HG03565 (cell line): Measurements from ENCODE around the gene ABCC5.
"Not testable (repeated sequence)": the region's sequence is repeated elsewhere in the genome, so short reads cannot be mapped to it uniquely, and the experiment has no call there.

Experiments used
- ATAC-seq: cut with Tn5 transposase; IDR thresholded peaks from one replicate; pipeline ENCODE4 v1.9.1; 2021; ENCODE audit warnings: mild to moderate bottlenecking, moderate library complexity; ENCODE audit not compliant: unreplicated experiment

Gene ABCC5

DNA sequence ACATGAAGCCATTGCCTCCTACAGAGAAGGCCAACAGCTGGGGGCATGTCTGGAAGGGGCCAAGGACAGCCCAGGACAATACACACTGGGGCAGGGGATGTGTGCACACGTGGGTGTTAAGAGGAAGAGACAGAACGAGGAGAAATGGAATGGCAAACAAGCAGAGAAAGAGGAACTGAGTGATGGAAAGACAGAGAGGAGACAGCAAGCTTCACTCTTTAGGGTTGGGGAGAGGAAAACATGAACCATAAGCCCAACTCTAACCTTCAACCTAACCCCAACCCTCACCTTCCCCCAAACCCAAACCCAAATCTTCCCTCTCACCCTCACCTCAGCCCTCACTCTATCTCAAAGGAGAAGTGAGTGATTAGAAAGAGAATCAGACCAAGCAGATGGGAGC lies 121.1 kb downstream of the ABCC5 start:
- no peak for ATAC-seq

DNA sequence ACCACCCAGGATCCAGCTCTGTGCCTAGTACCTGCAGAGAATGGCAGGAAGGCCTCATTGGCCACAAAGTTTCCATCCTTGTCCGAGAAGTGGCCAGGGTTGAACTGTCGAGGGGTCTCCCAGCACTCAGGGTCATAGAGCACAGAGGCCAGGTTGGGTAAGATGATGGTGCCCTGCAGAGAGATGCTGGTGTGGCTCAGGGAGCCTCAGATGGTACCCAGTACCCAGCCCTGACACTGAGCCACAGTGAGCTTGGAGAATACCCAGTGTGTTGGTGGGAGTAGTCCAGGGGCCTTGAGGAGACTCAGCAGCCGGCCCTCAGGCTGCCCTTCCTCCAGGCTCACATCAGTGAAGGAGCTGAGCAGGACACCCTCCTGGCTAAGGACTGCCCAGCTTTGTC lies 121.5 kb downstream of the ABCC5 start:
- ATAC-seq = no peak

- ATAC-seq = no peak
These were observed 121.9 kb downstream of the ABCC5 start for GRCh38 chr3:183895774-183896173.

DNA sequence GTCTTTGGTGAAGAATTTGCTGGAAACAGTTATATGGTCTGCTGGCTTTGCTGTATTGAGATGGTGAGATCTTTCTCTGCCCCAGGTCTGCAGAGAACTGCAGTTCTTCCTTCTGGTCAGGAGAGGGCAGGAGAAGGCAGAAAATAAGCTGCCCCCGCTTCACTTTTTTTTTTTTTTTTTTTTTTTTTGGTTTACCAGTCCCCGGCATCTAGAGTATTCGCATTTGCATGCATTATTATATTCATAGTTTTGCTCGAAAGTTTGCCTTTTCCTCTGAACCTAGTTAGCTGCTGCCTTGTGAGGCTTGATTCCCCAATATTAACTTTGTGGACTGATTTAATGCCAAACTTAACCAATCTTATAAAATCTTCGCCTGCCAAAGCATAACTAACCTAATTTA lies 122.4 kb downstream of the ABCC5 start:
- ATAC-seq = no peak

DNA sequence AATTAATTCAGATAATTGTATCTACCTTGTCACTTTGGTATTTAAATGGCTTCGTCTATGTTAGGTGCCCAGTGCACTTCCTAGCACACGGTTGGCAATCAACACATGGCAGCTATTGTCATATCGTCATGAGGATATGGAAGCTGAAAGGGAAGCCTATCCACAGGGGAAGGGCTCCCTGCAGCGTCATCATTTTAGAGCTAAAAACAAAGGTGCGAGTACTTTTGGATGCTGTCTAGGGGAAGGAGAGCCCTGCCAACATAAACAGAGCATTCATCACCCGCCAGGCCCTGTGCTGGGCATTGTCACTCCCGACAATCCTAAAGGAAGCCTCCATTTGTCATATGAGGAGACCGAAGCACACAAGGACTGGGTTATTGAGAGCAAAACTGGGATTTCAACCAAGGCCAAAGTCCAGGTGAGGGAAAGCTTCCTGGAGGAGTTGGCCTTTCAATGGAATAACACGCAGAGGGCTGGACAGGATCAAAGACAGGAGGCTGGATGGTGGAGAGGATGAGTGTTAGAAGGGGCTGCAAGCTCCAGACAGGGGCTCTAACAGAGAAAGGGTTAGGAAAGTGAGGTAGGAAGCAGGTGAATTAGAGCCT lies 125.0 kb downstream of the ABCC5 start:
- ATAC-seq = no peak

- ATAC-seq = no peak
These were observed 131.9 kb downstream of the ABCC5 start for GRCh38 chr3:183885766-183886165.

- peak; percentile 96 for ATAC-seq
These were observed 133.0 kb downstream of the ABCC5 start, which contains the start of gene PARL for GRCh38 chr3:183884427-183885296. Gene PARL (minus strand): TSS chr3:183884880. CDS start chr3:183884846, 34 bp downstream.

DNA sequence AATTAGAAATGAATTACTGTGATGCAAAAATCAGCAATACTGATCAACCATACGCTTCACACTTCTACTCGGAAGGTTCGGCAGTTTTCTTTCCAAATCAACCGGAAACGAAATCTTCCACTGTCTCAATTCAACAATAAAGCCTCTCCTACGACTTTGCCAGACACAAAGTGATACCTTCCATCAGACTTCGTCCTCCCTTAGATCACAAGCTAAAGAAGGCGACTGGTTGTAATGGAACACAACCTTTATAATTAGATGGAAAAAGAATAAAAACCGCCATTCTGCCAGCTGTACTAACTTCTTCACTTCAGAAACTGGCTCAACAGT lies 133.6 kb downstream of the ABCC5 start:
- no peak for ATAC-seq

DNA sequence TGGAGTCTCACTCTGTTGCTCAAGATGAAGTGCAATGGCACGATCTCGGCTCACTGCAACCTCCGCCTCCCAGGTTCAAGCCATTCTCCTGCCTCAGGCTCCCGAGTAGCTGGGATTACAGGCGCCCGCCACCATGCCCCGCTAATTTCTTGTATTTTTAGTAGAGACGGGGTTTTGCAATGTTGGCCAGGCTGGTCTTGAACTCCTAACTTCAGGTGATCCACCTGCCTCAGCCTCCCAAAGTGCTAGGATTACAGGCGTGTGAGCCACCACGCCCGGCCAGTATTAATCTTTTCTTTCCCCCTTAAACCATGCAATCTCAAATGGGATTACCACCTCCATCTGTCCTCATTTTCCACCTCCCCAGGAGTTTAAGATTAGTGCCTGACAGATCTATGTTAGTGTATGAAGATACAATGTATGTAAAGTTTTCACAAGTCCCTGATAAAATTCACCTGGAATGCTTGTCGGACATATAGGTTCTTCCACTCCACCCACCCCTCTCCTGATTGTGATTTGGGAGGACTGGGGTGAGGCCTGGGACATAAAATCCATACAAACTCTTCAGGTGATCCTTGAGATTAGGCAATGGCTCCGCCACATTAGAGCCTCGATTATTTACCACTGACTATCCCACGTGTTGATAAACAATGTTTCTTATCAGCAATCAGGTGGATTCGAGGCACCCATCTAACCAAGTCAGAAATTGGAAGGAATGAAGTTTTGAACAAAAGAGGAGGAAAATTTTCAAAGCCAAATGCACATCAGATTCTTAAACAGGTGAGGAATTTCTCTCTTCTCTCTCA lies 134.2 kb downstream of the ABCC5 start:
- ATAC-seq = no peak

DNA sequence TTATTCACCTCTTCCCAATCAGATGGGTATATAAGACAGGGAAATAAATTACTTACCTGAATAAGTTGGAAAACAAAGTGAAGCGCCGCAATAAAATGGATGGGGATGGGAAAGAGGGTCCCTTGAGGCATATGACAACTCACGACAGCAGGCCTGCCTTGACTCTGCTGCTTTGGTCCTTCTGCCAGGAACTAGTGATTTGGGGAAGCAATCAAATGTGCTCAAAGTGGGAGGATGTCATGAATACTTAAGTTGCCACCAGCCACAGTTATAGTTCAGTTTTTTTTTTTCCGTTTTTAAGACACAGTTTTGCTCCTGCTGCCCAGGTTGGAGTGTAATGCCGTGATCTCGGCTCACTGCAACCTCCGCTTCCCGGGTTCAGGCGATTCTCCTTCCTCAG lies 137.6 kb downstream of the ABCC5 start:
- ATAC-seq = no peak

DNA sequence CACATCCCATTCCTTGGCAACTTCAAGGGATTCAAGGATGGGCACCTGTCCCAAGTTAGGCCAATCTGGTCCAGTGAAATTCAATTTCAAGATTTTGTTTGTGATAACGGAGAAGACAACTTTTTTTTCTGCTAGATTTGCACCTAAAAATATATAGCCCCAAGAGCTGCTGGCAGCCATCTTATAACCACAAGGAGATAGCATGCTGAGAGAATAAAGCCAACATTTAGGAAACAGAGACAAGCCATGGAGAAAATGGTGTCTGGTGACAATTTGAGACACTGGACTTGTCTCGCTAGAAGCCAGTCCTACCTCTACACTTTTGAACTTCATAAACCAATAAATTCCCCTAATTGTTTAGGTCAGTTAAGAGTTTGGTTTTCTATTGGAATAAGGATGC lies 138.4 kb downstream of the ABCC5 start:
- ATAC-seq = no peak

GRCh38 chr3:183878071-183878470 lies 139.6 kb downstream of the ABCC5 start:
- ATAC-seq = no peak

DNA sequence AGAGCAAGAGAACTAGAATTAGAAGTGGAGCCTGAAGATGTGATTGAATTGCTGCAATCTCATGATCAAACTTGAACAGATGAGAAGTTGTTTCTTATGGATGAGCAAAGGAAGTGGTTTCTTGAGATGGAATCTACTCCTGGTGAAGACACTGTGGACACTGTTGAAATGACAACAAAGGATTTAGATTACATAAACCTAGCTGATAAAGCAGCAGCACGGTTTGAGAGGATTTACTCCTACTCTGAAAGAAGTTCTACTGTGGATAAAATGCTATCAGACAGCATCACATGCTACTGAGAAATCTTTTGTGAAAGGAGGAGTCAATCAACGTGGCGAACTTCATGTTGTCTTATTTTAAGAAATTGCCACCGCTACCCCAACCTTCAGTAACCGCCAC lies 140.5 kb downstream of the ABCC5 start:
- not testable (repeated sequence) for ATAC-seq

DNA sequence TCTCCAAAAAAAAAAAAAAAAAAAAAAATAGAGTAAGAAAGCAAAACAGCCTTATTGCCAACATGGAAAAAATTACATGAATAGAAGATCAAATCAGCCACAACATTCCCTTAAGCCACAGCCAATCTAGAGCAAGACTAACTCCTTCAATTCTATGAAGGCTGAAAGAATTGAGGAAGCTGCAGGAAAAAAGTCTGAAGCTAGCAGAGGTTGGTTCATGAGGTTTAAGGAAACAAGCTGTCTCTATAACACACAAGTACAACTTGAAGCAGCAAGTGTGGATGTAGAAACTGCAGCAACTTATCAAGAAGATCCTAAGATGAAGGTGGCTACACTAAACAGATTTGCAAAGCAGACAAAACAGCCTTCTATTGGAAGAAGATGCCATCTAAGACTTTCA lies 142.3 kb downstream of the ABCC5 start:
- no peak for ATAC-seq

DNA sequence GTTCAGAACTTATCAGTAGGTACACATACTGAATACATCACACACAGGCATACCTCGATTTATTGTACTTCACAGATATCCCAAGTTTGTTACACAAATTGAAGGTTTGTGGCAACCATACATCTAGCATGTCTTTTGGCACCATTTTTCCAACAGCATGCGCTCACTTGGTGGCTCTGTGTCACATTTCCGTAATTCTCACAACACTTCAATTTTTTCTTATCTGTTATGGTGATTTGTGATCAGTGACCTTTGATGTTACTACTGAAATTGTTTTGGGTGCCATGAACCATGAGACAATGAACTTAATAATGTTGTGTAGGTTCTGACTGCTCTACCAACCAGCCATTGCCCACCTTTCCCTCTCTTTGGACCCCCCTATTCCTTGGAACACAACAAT lies 143.8 kb downstream of the ABCC5 start:
- ATAC-seq = no peak

- no peak for ATAC-seq
These were observed 146.1 kb downstream of the ABCC5 start for GRCh38 chr3:183871541-183871940.

GRCh38 chr3:183870563-183870962 lies 147.1 kb downstream of the ABCC5 start:
- ATAC-seq = no peak
